ENCODE results near the gene PROCA1. TPM values are rescaled to one million over a fixed set of nuclear protein-coding genes. Genes with fewer than 3 reads are reported as not detected.

PROCA1 gene
- total and polyA plus RNA-seq, 9 of the 15 experiments (the other 6 are each of a cell fraction or from before 2014, with no cell fraction given), result 0.78 to 16.2 (median 5.6) TPM

- TF ChIP-seq ZNF589 (CRISPR knock-in tag; IDR thresholded peaks at IDR 0.05; ENCODE audit: low read depth), result 0 out of 2 replicates have a peak, but pooled peaks have one; percentile 21
- TF ChIP-seq CHD2 (IDR thresholded peaks at IDR 0.05; ENCODE audit: low read depth, low read length), result no peak
- no peak for TF ChIP-seq ZFP1 (CRISPR knock-in tag; IDR thresholded peaks at IDR 0.05)
- no peak for TF ChIP-seq PTBP1 (IDR thresholded peaks at IDR 0.05; ENCODE audit: low read depth, low read length)
- TF ChIP-seq NEUROD1 (IDR thresholded peaks at IDR 0.05; ENCODE audit: borderline replicate concordance, low read depth, low read length, partially characterized antibody), result no peak
- no peak for TF ChIP-seq XRCC5 (IDR thresholded peaks at IDR 0.05; ENCODE audit: low read depth, low read length)
- no peak for TF ChIP-seq CHAMP1 (IDR thresholded peaks at IDR 0.05)
- no peak; the same call in 1 of the 2 replicates for TF ChIP-seq HBP1 (CRISPR knock-in tag; IDR thresholded peaks at IDR 0.05)
- no peak for TF ChIP-seq ZHX1 (conservative IDR thresholded peaks at IDR 0.05; ENCODE audit: low read length)
- no peak for TF ChIP-seq CREB3 (tag; conservative IDR thresholded peaks at IDR 0.05; ENCODE audit: low read depth)
- no peak for TF ChIP-seq ZNF24 (IDR thresholded peaks at IDR 0.05)
- no peak for TF ChIP-seq SNRNP70 (optimal IDR thresholded peaks at IDR 0.05; ENCODE audit: low read depth, low read length)
- no peak for TF ChIP-seq CBFA2T2 (conservative IDR thresholded peaks at IDR 0.05)
- TF ChIP-seq ZC3H4 (CRISPR knock-in tag; IDR thresholded peaks at IDR 0.05; ENCODE audit: borderline replicate concordance), result peak; percentile 48; the same call in 1 of the 2 replicates
- no peak for TF ChIP-seq HNRNPUL1 (IDR thresholded peaks at IDR 0.05; ENCODE audit: low read length)
- no peak for TF ChIP-seq ZNF282 (CRISPR knock-in tag; IDR thresholded peaks at IDR 0.05)
- no peak for TF ChIP-seq HNRNPLL (IDR thresholded peaks at IDR 0.05; ENCODE audit: low read depth, low read length, poor library complexity, severe bottlenecking)
- TF ChIP-seq DMBX1 (CRISPR knock-in tag; IDR thresholded peaks at IDR 0.05; ENCODE audit: borderline replicate concordance), result no peak
- TF ChIP-seq CBFA2T3 (IDR thresholded peaks at IDR 0.05), result no peak
- no peak for TF ChIP-seq ZBTB9 (CRISPR knock-in tag; IDR thresholded peaks at IDR 0.05)
- TF ChIP-seq EP300 (IDR thresholded peaks at IDR 0.05; ENCODE audit: low read length), result no peak
Measured at GRCh38 chr17:28724500-28725165, 12.9 kb upstream of the PROCA1 start (continued).
